ENCODE measurements around the gene ATG9A.

The ATG9A gene

DNA sequence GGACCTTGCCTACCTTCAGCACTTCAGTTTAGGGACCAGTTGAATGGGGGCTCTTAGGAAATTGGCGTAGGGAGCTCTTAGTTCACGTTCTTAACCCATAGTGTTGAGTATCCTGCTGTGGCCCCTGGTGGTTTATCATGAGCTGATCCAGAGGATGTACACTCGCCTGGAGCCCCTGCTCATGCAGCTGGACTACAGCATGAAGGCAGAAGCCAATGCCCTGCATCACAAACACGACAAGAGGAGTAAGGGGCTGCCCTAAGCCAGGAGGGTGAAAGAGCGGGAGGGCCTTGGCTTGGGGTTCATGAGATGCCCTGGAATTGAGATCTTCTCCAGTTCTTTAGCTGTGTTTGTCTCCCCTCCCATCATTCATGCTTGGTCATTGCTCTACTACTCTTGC, 48.5 kb downstream of the ATG9A start:
- H3K27ac ChIP-seq: no peak overlapping the region
- TF ChIP-seq, protein P1, sequence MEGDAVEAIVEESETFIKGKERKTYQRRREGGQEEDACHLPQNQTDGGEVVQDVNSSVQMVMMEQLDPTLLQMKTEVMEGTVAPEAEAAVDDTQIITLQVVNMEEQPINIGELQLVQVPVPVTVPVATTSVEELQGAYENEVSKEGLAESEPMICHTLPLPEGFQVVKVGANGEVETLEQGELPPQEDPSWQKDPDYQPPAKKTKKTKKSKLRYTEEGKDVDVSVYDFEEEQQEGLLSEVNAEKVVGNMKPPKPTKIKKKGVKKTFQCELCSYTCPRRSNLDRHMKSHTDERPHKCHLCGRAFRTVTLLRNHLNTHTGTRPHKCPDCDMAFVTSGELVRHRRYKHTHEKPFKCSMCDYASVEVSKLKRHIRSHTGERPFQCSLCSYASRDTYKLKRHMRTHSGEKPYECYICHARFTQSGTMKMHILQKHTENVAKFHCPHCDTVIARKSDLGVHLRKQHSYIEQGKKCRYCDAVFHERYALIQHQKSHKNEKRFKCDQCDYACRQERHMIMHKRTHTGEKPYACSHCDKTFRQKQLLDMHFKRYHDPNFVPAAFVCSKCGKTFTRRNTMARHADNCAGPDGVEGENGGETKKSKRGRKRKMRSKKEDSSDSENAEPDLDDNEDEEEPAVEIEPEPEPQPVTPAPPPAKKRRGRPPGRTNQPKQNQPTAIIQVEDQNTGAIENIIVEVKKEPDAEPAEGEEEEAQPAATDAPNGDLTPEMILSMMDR (conservative IDR thresholded peaks at IDR 0.05; ENCODE audit: low read depth): no peak
- no peak for DNase-seq (ENCODE audit: low spot score)
- ChIA-PET POLR2A (ENCODE audit: low non-redundant PET) (no interaction called here), CTCF (no interaction called here)

DNA sequence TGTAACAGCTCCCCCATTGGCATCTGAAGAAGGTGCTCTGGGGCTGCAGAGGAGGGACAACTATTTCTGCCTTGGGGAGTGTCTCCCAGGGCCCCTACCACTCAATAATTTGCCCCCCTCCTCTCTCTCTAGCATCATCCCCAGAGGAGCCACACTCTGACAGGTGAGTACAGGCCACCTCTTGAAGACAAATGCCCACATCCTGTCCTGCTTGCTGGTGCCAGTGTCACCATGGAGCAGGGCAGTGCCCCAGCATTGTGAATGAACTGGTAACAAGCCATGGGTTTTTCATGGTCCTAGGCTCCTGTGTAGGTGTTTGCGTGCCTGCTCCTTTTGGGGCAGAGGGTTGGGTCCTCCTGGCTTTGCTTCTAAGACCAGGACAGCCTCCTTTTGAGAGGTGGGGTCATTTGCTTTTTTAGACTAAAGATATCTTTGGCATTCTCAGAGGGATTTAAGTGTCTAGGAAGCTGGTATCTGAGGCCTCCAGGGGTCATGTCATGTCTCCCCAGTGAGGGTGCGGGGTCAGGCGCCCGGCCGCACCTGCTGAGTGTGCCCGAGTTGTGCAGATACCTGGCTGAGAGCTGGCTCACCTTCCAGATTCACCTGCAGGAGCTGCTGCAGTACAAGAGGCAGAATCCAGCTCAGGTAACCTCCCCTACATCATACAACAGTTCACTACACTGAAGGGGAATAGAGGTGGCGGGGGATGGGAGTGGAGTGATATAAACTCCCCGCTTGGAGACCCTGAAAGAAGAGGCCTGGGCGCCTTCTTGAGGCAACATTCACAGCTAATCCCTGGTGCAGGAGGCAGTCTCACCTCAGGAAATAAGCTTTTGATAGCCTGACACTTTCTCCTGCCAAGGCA, 49.6 kb downstream of the ATG9A start:
- CTCF ChIA-PET: interaction anchor here (1.0 kb wide), 1 partner anchor 115 kb away, joined by 4 read pairs; no protein-coding TSS in a partner anchor

DNA sequence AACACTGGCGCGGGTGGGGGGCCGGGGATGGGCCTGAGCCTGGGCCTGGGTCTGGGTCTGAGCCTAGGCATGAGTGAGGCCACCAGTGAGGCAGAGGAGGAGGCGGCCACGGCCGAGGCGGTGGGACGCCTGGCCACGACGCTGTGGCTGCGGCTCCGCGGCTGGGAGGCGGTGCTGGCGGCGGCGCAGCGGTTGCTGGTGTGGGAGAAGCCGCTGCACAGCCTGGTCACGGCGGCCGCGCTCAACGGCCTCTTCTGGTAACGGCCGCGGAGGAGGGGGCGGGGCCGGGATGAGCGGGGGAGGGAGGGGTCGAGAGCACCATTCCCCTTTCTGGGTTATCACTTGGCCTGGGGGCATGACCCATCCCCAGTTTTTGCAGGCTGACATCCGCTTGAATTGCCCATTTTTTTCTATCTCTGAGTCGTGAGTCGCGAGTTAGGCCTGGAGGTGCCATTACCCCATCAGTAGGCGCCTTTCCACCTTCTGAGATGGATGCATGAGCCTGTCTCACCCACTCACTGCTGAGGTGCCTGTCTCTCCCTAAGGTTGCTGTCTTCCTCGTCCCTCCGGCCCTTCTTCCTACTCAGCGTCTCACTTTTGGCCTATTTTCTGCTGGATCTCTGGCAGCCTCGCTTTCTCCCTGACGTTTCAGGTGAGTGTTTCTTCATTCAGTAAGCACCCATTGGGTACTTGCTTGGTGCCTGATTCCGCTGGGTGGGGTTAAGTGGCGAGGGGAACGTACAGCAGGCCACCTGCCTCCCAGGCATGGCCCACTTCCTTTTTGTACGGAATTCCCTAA, 50.9 kb downstream of the ATG9A start:
- H3K27ac ChIP-seq: peak overlapping the region; percentile 99
- ChIA-PET POLR2A (ENCODE audit: low non-redundant PET) (no interaction called here), CTCF (interaction anchor here (0.5 to 1.0 kb wide), 2 partner anchors 96 to 116 kb away, joined by 3 to 4 read pairs; no protein-coding TSS in a partner anchor)

More for the DNA sequence above, 49.6 kb downstream of the ATG9A start:
- no peak for DNase-seq (ENCODE audit: low spot score)
- H3K27ac ChIP-seq: no peak overlapping the region
- TF ChIP-seq, protein P1 (conservative IDR thresholded peaks at IDR 0.05; ENCODE audit: low read depth): no peak
- POLR2A ChIA-PET (ENCODE audit: low non-redundant PET): no interaction called here

DNA sequence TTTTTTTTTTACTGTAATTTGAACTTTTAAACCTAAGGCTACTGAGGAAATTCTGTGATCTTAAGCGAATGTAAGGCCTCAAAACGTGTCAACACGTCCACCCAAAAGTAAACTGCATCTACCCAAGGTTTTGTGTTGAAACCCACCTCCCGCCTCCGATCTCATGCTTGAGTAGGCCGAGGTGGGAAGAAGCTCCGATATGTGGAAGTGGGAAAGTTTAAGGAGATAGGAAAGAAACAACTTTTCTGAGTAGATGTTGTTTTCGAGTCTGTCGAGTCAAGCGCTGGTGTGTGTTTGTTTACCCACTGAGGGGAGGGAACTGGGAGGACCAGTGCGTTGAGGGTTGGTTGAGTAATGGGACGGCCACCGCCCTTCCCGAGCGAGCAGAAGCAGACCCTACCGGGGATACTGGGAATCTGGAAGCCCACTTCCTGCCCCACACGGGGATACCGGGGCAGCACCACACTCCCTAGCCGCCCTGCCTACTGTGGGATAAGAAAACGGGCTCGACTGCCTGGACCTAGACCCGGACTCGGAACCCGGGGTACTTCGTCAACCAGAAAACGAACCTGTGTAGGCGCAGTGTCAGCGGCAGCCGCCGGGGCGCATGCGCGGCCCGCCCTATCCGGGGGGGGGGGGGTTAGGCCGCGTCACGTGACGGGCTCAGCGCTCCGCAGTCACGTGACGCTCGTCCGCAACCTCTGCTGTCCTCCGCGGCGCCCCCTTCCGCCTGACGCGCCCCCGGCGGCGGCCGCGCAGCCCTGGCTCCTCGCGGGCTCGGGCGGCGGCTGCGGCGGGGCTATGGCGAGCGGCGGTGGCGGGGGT, 51.7 kb downstream of the ATG9A start, which contains the start of gene RETREG2:
Gene RETREG2, plus strand, starts transcription at position 724 of the 825 bp plus-strand sequence. Its CDS starts 78 bp downstream, at position 802.
- peak within 1 kb of the TSS; percentile 99 for H3K27ac ChIP-seq
- POLR2A ChIA-PET (ENCODE audit: low non-redundant PET): no interaction called here

More for the DNA sequence above, 50.9 kb downstream of the ATG9A start:
- peak; percentile 26 for DNase-seq (ENCODE audit: low spot score)
- TF ChIP-seq, protein P1 (conservative IDR thresholded peaks at IDR 0.05; ENCODE audit: low read depth): no peak

DNA sequence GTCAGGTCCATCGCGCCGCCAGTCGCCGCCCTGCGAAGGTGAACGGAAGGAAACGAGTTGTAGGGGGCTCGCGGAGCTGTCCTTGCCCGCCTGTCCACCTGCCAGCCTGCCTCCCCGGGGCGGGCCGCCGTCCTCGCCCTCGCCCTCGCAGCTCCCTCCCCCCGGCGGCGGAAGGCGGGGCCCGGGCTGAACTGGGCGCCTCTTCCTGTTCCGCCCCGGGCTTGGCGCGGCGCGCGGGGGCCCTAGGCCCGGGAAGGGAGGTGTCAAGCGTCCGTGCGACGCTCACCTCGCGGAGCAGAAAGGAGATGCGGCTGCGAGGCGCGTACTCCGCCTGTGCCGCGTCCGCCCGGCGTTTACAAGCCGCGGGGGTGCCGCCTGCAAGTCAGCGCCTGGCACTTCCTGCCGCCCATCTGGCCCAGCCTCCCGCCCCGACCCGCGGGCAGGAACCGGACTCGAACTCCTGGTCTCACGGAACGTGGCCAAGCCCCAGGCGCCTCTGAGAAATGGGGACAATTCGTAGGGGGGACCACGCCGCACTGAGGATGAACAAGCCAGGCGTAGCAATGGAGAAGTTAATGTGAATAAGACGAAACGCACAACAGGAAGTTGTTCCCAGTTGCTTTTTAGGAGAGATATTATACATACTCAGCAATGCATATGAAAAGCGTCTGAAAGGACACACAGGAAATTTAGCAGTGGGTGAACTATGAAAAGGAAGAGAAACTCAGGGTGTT, 52.5 kb downstream of the ATG9A start, which contains the start of gene CNPPD1:
Gene CNPPD1, minus strand, starts transcription at position 108 of the 734 bp plus-strand sequence. Its CDS starts 97 bp downstream, at position 11.
- CTCF ChIA-PET: interaction anchor here (0.5 to 1.6 kb wide), 5 partner anchors 17 to 166 kb away, joined by 3 to 6 read pairs (median 3); partner anchors contain the start of gene NHEJ1
- POLR2A ChIA-PET (ENCODE audit: low non-redundant PET): interaction anchor here (0.6 to 1.2 kb wide), 5 partner anchors 16 to 131 kb away, joined by 3 to 5 read pairs (median 3); partner anchors contain the start of gene DNAJB2
- peak; percentile 82 for DNase-seq (ENCODE audit: low spot score)
- TF ChIP-seq, protein P1 (conservative IDR thresholded peaks at IDR 0.05; ENCODE audit: low read depth): no peak
- H3K27ac ChIP-seq: peak within 1 kb of the TSS; percentile 99

More for the DNA sequence above, 51.7 kb downstream of the ATG9A start, which contains the start of gene RETREG2:
- CTCF ChIA-PET: interaction anchor here (0.5 kb wide), 1 partner anchor 96 kb away, joined by 3 read pairs; no protein-coding TSS in a partner anchor
- peak; percentile 98 for DNase-seq (ENCODE audit: low spot score)
- TF ChIP-seq, protein P1 (conservative IDR thresholded peaks at IDR 0.05; ENCODE audit: low read depth): no peak; the same call in 1 of the 2 replicates

Measured in RWPE1 (cell line).